ENCODE data around the gene TFB2M.

DNA sequence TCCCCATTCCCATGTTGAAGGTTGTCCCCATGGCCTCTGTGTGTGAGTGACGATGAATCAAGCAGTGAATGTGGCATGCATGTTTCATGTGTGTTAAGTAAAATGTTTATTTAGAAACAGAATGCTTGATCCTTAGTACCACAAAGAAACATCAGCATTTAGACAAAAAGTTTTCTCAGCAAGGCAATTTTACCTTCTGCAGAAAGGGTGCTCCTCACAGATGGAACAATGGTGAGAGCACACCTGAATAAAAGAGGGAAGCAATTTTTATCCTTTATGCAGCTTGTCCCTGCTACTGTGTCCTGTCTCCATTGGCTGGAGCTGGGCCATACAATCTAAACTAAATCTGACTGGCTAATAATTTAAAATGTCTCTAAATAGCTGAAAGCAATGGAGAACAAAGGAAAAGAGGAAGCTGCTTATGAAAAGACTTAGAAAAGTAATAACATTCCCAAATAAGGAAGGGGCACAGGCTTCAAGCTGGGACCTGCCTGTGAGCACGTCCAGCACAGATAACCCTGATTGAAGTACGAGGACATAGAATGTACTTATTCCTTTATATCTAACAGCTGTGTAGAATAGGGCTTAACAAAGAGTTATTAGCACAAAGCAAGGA is 50.6 kb downstream of the TFB2M start:
- TF ChIP-seq, protein P1, sequence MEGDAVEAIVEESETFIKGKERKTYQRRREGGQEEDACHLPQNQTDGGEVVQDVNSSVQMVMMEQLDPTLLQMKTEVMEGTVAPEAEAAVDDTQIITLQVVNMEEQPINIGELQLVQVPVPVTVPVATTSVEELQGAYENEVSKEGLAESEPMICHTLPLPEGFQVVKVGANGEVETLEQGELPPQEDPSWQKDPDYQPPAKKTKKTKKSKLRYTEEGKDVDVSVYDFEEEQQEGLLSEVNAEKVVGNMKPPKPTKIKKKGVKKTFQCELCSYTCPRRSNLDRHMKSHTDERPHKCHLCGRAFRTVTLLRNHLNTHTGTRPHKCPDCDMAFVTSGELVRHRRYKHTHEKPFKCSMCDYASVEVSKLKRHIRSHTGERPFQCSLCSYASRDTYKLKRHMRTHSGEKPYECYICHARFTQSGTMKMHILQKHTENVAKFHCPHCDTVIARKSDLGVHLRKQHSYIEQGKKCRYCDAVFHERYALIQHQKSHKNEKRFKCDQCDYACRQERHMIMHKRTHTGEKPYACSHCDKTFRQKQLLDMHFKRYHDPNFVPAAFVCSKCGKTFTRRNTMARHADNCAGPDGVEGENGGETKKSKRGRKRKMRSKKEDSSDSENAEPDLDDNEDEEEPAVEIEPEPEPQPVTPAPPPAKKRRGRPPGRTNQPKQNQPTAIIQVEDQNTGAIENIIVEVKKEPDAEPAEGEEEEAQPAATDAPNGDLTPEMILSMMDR (IDR thresholded peaks at IDR 0.05; ENCODE audit: insufficient read depth, low read length, poor library complexity, severe bottlenecking): no peak
- no peak for TF ChIP-seq EZH2phosphoT487 (conservative IDR thresholded peaks at IDR 0.05; ENCODE audit: low read length)

All from SU-DHL-6 (cell line).